Measurements from ENCODE around the gene MTSS2.

DNA sequence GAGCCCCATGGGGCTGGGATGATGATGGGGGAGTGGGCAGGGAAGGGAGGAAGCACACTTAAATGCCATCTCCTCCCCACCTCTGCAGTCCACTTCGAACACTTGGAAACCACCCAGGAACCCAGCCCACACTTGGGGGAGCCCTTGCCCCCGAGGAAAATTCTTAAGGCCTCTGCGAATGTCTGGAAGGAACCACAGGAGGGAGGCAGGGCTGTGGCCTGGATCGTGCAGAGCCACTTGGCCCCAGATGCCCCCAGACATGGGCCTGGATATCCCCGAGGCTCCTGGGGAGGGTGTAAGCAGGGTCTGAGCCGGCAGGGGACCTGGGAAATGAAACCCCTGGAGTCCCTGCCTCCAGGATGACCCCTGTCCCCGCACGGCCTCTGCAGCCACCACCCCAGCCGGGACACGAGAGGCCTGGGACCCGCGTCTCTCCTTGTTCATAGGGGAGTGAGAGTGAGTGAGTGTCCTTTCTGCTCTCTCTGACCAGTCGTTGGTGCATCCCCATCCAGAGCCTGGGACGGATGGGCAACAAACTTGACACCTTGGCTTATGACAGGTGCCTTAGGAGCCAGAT is 11.8 kb upstream of the MTSS2 start:
- TF ChIP-seq EZH2 (IDR thresholded peaks at IDR 0.05; ENCODE audit: borderline replicate concordance): no peak
- TF ChIP-seq, protein P1, sequence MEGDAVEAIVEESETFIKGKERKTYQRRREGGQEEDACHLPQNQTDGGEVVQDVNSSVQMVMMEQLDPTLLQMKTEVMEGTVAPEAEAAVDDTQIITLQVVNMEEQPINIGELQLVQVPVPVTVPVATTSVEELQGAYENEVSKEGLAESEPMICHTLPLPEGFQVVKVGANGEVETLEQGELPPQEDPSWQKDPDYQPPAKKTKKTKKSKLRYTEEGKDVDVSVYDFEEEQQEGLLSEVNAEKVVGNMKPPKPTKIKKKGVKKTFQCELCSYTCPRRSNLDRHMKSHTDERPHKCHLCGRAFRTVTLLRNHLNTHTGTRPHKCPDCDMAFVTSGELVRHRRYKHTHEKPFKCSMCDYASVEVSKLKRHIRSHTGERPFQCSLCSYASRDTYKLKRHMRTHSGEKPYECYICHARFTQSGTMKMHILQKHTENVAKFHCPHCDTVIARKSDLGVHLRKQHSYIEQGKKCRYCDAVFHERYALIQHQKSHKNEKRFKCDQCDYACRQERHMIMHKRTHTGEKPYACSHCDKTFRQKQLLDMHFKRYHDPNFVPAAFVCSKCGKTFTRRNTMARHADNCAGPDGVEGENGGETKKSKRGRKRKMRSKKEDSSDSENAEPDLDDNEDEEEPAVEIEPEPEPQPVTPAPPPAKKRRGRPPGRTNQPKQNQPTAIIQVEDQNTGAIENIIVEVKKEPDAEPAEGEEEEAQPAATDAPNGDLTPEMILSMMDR (IDR thresholded peaks at IDR 0.05; ENCODE audit: poor library complexity): no peak

Data from hepatocyte (in vitro differentiated cells).